Activated naive CD4-positive, alpha-beta T cell treated with Interleukin-2 at 50 U/mL for 16 hours (primary cell): ENCODE measurements around the gene TAOK2.
A peak's percentile ranks its signal among the peaks of the same experiment; 100 is the strongest.

ENCODE experiments used
- DNase-seq: peaks from one replicate; pipeline ENCODE4 v3.0.0-alpha.2; 2020

The TAOK2 gene

GRCh38 chr16:29988346-29989075 is 14.8 kb downstream of the TAOK2 start:
- DNase-seq = no peak

GRCh38 chr16:29989111-29989858 is 15.6 kb downstream of the TAOK2 start:
- no peak for DNase-seq

DNA sequence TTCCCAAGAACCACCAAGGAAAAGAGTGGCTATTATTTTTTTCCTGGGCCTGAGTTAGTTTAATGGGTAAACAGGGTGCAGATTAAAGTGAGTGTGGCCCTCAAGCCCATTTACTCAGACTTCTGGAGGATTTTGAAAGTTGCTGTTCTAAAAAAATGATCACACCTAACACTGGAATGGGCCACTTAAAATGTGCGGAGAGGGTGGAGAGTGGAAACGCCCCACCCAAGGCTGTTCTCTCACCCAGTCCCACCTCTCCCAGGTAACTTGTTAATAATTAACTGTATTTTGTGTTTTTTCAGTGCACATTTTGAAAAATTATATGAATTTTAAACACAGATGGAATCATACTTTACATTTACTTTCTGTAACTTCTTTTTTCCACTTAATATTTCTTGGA is 16.4 kb downstream of the TAOK2 start:
- no peak for DNase-seq

DNA sequence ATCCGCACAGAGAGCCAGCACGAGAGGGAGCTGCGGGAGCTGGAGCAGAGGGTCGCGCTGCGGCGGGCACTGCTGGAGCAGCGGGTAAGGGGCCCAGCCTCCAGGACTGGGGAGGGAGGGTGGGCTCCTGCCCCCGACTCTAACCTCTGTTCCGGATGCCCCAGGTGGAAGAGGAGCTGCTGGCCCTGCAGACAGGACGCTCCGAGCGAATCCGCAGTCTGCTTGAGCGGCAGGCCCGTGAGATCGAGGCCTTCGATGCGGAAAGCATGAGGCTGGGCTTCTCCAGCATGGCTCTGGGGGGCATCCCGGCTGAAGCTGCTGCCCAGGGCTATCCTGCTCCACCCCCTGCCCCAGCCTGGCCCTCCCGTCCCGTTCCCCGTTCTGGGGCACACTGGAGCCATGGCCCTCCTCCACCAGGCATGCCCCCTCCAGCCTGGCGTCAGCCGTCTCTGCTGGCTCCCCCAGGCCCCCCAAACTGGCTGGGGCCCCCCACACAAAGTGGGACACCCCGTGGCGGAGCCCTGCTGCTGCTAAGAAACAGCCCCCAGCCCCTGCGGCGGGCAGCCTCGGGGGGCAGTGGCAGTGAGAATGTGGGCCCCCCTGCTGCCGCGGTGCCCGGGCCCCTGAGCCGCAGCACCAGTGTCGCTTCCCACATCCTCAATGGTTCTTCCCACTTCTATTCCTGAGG is 17.4 kb downstream of the TAOK2 start:
- no peak for DNase-seq

DNA sequence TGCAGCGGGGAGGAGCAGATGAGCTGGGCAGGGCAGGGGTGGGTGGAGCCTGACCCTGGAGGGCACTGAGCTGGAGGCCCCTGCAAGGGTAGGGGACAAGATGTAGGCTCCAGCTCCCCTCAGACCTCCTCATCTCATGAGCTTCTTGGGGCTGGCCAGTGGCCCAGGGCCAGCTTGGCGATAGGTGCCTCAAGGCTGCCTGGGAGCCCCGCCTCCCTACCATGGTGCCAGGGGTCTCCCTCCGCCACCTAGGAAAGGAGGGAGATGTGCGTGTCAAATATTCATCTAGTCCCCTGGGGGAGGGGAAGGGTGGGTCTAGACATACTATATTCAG is 17.9 kb downstream of the TAOK2 start:
- no peak for DNase-seq

DNA sequence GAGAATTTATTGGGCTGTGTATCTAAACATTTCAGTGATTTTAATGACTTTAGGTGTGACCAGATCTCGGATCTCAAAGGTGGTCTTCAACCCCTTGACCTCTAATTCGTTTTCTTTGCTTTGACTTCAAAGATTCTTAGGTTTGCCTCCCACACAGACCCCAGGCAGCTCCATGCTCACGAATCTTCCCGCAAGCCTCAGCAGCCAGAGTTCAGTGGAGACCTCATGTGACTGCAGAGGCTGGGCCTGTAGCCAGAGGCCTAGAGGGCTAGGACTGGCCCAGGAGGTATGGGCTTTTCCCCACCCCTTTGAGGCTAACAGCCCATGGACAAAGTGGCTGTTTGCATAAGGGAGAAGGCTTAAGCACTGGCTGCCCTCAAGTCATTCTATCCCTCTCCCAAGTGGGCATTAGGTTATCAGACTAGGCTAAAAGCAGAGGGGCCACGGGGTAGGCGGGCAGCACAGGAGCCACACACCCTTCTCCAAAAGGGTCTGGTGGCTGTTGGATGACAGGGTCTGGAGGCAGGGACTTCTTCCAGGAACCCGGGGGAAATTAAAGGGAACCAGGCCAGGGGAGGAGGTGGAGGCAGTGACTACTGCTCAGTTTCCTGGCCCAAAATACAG is 18.8 kb downstream of the TAOK2 start:
- DNase-seq = no peak

DNA sequence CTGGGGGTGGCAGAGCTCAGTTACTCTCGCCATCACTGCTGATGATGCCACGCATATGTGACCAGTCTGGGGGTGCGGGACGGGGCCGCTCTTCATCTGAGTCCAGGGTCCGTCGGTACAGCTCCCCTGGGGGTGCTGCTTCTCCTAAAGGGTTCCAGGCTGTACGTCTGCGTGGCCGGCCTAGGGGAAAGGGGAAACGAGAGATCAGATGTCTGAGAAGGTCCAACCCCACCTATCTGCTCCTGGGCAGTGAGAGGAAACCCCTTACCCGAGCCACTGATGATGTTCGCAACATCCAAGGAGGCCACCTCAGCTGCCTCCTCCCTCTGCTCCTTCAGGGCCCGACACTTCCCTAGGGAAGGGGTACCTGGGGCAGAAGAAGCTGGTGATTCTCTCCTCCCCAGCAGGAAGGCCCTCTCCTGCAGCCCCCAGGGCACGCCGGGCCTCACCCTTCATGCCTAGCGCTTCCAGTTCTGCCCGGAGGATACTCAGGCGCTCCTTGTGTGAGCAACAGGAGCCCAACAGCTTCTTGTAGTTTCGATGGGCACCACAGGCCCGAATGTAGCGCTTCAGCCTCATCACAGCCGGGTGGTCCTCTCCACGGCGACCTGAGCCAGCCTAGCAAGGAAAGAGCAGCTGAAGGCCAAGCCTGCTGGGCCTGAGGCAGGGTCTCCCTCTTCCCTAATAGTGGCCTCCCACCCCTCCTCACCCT is 19.7 kb downstream of the TAOK2 start:
- no peak for DNase-seq

GRCh38 chr16:29993903-29994599 is 20.4 kb downstream of the TAOK2 start:
- no peak for DNase-seq

DNA sequence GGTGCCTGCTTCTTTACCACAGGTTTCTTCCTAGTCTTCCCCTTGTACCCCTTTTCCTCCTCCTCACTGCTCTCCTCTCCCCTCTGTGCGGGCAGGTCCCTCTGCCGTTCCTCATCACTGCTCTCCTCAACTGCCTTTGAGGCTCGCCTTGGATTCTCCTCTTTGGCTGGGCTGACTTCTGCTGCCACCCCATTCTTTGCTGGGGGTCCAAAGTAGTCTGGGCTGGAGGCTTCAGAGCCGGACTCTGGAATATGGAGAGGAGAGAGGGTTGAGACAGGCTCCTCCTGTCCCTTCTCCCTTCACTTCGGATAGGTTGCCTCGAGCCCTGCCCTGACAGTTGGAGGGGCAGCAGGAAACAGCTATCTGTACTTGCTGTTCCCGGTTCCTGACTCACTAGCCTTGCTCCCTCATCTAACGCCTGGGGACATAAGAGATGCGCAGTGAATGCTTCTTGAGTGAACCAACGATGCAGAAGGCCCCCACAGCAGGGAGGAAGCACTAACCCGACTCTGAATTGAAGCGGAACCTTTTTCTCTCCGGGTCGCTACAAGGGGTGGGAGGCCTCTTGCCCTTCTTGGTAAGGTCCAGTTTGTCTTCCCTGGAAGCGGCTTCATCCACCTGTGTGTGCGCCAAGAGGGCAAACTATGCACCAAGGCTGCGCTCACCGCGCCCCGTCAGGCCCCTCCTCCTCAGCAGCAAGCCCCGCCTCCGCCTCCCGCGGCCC is 21.1 kb downstream of the TAOK2 start:
- DNase-seq = peak; percentile 75

DNA sequence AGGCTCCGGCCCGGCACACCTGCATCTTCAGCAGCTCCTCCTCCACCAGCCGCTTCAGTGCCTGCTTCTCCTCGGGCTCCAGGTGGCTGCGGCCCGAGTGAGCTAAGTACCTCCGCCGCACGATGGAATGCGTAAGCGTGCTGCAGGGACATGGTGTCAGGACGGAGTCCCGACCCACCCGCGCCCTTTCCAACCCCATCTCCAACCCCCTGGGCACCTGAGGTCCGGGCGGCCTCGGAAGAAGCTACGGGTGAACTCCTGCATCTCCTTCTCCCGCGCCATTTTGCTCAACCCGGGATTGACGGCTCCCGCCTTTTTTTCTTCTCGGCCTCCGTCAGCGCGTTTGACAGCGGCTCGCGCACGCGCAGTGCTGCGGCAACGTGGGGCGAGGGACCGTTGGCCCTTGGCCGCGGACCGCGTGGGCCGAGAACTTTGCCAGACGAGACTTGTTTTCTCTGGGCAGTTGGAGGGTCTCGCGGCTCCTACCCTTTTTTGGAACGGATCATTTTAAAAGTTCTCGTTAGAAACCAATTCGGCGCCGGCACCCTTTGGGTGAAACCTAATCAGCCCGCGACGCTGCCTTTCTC is 21.7 kb downstream of the TAOK2 start, which contains the start of gene HIRIP3:
HIRIP3 (minus strand) TSS at position 294 of the 587 bp plus-strand sequence; CDS start at position 282, 12 bp downstream.
- DNase-seq = peak; percentile 87

DNA sequence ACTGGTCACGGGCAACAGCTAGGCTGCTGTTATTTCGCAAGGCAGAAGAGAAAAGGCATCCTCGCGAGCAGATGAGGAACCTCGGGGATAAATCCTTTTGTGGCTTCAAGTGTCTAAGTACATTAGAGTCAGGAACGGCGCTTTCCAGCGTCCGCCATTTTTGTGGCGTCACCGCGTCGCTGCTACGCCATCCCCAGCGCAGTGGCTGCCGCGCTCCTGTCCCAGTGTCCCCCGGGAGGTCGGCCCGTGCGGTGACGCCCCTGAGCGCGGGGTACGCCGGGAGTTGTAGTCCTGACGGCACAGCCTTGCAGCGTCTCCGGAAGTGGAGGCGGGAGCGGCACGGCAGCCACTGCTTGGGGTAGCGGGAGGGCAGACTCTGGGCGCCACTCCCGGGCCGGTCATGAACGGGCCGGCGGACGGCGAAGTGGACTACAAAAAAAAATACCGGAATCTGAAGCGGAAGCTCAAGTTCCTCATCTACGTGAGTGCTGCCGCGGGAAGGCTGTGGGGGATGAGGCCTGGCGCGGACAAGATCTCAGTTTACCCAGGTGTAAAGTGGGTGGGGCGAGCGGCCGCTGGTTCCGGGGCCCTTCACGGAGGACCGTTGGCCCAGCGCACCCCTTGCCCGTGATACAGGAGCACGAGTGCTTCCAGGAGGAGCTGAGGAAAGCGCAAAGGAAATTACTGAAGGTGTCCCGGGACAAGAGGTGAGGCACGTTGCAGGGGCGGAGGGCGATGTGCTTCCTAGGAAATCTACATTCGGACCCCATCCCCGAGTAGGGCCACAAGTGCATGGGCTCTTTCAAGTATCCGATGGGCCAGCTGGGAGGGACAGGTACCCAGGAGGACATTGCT is 22.5 kb downstream of the TAOK2 start, which contains the start of gene INO80E:
INO80E (plus strand) TSS at position 331 of the 855 bp plus-strand sequence; CDS start at position 401, 70 bp downstream.
- DNase-seq = peak; percentile 100

DNA sequence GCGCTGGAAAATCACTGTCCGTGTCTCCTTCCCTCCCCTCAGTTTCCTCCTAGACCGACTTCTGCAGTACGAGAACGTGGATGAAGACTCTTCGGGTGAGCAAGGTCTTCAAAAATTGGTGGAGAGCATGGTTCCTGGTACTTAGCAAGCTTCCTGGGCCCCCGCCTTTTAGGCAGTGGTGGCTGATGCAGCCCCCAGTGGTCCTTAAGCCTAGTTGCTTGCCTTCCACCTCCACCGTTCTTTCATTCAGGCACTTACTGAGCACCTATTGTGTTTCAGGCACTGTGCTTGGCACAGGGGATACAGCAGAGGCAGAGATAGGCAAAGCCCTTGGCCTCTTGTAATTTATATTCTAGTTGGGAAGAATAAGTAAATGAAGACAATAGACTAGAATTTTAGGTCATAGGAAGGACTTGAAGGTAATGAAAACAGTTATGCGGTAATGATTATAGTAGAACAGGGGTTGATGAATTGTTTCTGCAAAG is 23.1 kb downstream of the TAOK2 start:
- DNase-seq = no peak

DNA sequence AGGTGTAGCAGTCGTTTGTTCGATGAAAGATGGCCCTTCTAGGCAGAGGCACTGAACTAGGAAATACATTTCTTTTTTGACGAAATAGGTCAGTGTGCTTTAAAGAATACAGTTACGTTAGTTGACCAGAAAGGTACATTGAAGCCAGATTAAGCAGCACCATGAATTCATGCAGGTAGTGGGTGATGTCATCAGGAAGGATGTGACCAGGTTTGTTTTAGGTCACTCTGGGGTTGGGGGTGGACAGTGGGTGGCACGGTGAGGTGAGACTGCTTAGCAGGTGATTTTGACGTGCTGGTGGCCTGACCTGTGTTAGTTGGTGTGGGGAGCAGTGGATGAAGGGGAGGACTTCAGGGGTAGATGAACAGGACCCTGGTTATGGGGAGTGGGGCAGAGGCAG is 25.9 kb downstream of the TAOK2 start:
- no peak for DNase-seq

DNA sequence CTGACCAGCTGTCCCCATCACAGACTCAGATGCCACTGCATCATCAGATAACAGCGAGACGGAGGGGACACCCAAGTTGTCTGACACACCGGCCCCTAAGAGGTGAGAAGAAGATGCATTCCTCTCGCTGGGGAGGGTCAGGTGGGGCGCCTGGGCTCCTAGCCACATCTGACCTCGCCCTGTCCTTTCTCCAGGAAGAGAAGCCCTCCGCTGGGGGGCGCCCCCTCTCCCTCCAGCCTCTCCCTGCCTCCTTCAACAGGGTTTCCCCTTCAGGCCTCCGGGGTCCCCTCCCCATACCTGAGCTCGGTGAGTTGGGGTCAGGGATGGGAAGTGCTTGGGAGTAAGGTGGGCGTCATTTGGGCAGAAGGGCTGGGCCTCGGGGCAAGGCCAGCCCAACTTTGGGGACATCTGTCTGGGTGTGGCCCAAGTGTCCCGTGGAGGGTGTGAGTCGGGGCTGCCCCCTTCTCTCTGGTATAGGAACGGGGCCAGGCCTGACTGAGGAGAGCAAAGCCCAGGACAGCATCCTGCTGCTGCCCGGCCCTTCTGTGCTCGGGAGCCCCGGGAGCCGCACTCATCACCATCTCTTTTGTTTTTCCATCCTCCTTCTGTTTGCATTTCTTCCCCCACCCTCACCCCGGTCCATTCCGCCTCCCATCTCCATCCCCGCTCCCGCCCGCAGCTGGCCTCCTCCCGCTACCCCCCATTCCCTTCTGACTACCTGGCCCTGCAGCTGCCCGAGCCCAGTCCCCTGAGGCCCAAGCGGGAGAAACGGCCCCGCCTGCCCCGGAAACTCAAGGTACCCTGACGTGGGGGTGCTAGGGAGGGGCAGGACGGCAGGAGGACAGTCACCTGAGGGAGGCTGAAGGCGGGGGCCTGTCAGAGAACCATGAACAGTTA is 27.3 kb downstream of the TAOK2 start:
- no peak for DNase-seq

DNA sequence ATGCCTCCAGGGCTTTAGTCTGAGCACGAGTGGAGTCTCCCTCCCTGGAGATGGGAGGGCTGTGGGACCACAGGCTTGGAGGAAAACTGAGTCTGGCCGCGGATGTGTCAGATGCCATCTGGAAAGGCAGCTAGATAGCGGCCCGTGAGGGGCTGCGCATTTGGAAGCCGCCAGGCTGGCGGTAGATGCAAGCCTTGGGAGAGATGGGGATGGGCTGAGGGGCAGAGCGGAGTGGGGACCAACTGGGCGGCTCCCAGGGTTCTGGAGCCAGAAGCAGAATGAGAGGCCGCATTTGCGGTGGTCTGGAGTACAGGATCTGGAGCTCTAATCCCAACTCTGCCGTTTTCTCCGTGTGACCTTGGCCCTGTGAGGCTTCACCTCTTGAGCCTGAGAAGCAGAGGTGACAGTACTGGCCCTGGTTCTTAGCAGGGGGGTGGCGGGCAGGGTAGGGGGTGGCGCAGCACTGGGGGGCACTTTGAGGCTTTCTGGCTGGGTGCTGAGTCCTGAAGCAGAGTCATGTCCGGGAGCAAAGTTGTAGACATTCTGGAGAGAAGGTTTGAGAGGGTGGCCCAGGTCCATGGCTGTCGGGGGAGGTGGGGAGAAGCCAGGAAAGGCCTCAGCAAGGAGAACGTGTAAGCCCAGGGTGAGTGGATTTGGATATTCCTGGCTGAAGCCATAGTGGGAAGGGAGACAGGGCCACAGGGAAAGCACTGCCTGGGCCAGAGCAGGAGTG is 29.1 kb downstream of the TAOK2 start:
- DNase-seq = no peak

DNA sequence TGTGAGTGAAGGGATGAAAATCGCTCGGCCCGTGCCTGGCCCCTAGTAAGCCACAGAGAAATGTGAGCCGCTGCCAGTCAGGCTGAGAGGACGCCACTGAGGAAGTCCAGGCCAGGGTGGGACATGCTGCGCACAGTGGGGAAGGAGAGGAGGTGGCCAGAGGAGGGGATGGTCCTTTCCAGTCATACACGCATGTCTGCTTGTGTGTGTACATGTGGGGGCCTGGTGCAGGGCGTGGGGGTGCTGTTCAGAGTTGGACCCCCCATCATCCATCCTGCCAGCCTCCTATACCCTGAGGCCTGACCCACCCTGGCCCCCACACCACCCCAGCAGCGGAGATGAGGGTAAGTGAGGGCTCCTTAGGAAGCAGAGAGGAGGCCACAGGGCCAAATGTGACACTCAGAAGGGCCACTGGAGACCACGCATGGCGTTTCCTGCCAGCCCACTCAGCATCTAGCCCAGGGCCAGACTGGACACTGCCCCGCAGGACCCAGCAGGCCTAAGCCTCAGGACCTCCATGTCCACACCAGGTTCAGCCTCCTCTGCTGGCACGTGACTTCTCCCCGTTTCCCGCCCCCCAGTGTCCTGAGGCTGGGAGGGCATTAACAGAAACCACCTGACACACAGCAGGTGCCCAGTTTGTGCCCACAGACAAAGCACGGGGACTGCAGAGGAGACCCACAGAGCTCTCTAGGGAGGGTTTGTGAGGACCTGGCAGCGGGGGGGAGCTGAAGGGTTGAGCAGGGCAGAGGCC is 30.2 kb downstream of the TAOK2 start:
- DNase-seq = no peak

GRCh38 chr16:30004424-30004776 is 30.7 kb downstream of the TAOK2 start:
- DNase-seq = no peak
